Measurements from ENCODE around the gene PADI1. TPM values are rescaled to one million over a fixed set of nuclear protein-coding genes. Genes with fewer than 3 reads are reported as not detected.

Gene PADI1
- polyA plus RNA-seq, 1 donor, result not detected

- Histone ChIP-seq H3K36me3 (ENCODE audit: control insufficient read depth, insufficient read depth, low read length) (no peaks in the 10 kb centered on the region), H3K4me1 (ENCODE audit: control insufficient read depth, insufficient read depth, low read length) (peaks cover 6% of the 10 kb centered on the region), H3K9me3 (ENCODE audit: control insufficient read depth, low read depth, low read length) (no peaks in the 10 kb centered on the region), H3K4me3 (ENCODE audit: low read length) (no peak overlapping the region), H3K27me3 (ENCODE audit: control insufficient read depth, insufficient read depth, low read length) (no peaks in the 10 kb centered on the region), H3K27ac (ENCODE audit: low read length) (no peak overlapping the region)
- WGBS (ENCODE audit: insufficient coverage, low lambda C conversion rate), result no CpG with 5 or more reads among the region's 3 CpGs
- no peak for DNase-seq
Measured at GRCh38 chr1:17208546-17208945, 3.6 kb downstream of the PADI1 start.

DNA sequence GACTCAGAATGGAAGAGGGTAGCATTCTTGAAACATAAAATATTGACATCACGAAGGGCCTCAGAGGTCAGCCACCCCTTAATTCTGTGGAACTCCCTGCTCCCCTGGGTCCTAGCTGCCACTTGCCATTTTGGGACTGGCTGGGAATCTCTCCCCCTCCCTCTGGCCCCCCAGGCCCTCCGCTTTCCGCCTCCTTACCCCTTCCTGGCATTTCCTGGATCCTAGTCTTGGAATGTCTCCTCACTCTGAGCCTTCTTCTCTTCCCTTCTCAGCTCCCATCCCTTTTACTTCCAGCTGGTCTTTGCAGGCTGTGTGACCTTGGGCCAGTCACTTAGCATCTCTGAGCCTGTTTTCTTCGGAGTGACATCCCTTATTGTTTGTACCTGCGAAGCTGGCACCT is 4.5 kb downstream of the PADI1 start:
- DNase-seq, result no peak
- no peaks in the 10 kb centered on the region for H3K27me3 ChIP-seq (ENCODE audit: control insufficient read depth, insufficient read depth, low read length)
- no peak overlapping the region for H3K4me3 ChIP-seq (ENCODE audit: low read length)
- H3K4me1 ChIP-seq (ENCODE audit: control insufficient read depth, insufficient read depth, low read length), result peaks cover 6% of the 10 kb centered on the region
- H3K9me3 ChIP-seq (ENCODE audit: control insufficient read depth, low read depth, low read length), result no peaks in the 10 kb centered on the region
- H3K36me3 ChIP-seq (ENCODE audit: control insufficient read depth, insufficient read depth, low read length), result no peaks in the 10 kb centered on the region
- WGBS (ENCODE audit: insufficient coverage, low lambda C conversion rate), result 100% methylated on average over 2 of the region's 5 CpGs
- no peak overlapping the region for H3K27ac ChIP-seq (ENCODE audit: low read length)

- DNase-seq, result no peak
- no peaks in the 10 kb centered on the region for H3K36me3 ChIP-seq (ENCODE audit: control insufficient read depth, insufficient read depth, low read length)
- no peak overlapping the region for H3K27ac ChIP-seq (ENCODE audit: low read length)
- no peaks in the 10 kb centered on the region for H3K9me3 ChIP-seq (ENCODE audit: control insufficient read depth, low read depth, low read length)
- no peak overlapping the region for H3K4me3 ChIP-seq (ENCODE audit: low read length)
- peaks cover 6% of the 10 kb centered on the region for H3K4me1 ChIP-seq (ENCODE audit: control insufficient read depth, insufficient read depth, low read length)
- no peaks in the 10 kb centered on the region for H3K27me3 ChIP-seq (ENCODE audit: control insufficient read depth, insufficient read depth, low read length)
- 100% methylated on average over 1 of the region's 8 CpGs for WGBS (ENCODE audit: insufficient coverage, low lambda C conversion rate)
Measured at GRCh38 chr1:17210176-17210575, 5.2 kb downstream of the PADI1 start.

GRCh38 chr1:17211377-17211776 is 6.4 kb downstream of the PADI1 start:
- no peak overlapping the region for H3K27ac ChIP-seq (ENCODE audit: low read length)
- no peak overlapping the region for H3K4me3 ChIP-seq (ENCODE audit: low read length)
- WGBS (ENCODE audit: insufficient coverage, low lambda C conversion rate), result no CpG with 5 or more reads among the region's 5 CpGs
- H3K9me3 ChIP-seq (ENCODE audit: control insufficient read depth, low read depth, low read length), result no peaks in the 10 kb centered on the region
- peaks cover 6% of the 10 kb centered on the region for H3K4me1 ChIP-seq (ENCODE audit: control insufficient read depth, insufficient read depth, low read length)
- no peak for DNase-seq
- peaks cover 2% of the 10 kb centered on the region for H3K27me3 ChIP-seq (ENCODE audit: control insufficient read depth, insufficient read depth, low read length)
- H3K36me3 ChIP-seq (ENCODE audit: control insufficient read depth, insufficient read depth, low read length), result no peaks in the 10 kb centered on the region

DNA sequence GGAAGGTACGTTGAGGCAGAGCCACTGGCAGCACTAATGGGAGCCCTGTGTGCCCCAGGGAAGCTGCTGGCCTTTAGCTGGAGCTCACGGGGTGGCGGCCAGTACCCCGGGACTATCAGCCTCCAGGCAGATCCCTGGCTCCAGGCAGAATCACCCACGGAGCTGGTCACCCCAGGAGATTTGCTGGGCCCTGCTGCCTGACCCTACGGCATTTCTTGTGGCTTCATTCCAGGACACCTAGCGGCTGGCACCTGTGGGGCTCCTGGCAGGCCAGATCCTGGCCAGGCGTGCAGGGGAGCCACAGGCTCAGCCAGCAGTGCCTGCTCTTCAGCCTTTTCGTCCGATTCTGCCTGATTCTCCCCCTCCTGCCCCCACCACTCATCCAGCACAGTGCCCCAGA is 7.1 kb downstream of the PADI1 start:
- H3K36me3 ChIP-seq (ENCODE audit: control insufficient read depth, insufficient read depth, low read length), result no peaks in the 10 kb centered on the region
- H3K27me3 ChIP-seq (ENCODE audit: control insufficient read depth, insufficient read depth, low read length), result peaks cover 2% of the 10 kb centered on the region
- no peak overlapping the region for H3K27ac ChIP-seq (ENCODE audit: low read length)
- DNase-seq, result no peak
- peaks cover 6% of the 10 kb centered on the region for H3K4me1 ChIP-seq (ENCODE audit: control insufficient read depth, insufficient read depth, low read length)
- no CpG with 5 or more reads among the region's 10 CpGs for WGBS (ENCODE audit: insufficient coverage, low lambda C conversion rate)
- no peaks in the 10 kb centered on the region for H3K9me3 ChIP-seq (ENCODE audit: control insufficient read depth, low read depth, low read length)
- no peak overlapping the region for H3K4me3 ChIP-seq (ENCODE audit: low read length)

- Histone ChIP-seq H3K4me1 (ENCODE audit: control insufficient read depth, insufficient read depth, low read length) (peaks cover 6% of the 10 kb centered on the region), H3K27ac (ENCODE audit: low read length) (no peak overlapping the region), H3K27me3 (ENCODE audit: control insufficient read depth, insufficient read depth, low read length) (peaks cover 2% of the 10 kb centered on the region), H3K4me3 (ENCODE audit: low read length) (no peak overlapping the region), H3K9me3 (ENCODE audit: control insufficient read depth, low read depth, low read length) (no peaks in the 10 kb centered on the region), H3K36me3 (ENCODE audit: control insufficient read depth, insufficient read depth, low read length) (no peaks in the 10 kb centered on the region)
- DNase-seq, result peak; percentile 70 to 80
- 4% methylated on average over 4 of the region's 13 CpGs for WGBS (ENCODE audit: insufficient coverage, low lambda C conversion rate)
Measured at GRCh38 chr1:17212487-17213121, 7.7 kb downstream of the PADI1 start.

DNA sequence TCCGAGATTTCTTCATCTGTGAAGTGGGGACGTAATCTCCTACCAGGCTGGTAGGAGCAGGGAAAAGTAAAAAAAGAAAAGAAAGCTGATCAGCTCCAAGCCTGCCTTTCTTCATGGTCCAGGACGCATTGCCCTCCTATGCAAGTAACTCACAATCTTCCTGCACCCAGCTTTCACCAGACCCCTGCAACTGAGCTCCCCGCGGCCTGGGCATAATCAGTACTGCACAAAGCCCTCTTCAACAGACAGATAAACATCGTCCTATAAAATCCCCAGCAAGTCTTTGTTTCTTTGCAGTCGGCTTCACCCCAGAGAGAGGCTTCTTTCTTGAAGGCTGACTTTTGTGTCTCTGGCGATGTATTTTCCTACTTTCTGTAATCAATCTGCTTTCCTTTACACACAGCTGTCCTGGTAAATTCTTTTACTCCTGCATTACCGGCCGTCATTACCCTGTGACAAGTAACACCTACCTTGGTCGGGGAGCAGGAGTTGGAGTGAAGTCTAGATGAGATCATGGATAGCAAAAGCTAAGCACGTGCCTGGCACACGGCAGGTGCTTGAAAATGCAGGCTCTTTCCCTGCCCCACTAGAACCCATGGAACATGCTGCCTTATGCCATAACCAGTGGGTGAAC is 8.3 kb downstream of the PADI1 start:
- Histone ChIP-seq H3K4me3 (ENCODE audit: low read length) (no peak overlapping the region), H3K36me3 (ENCODE audit: control insufficient read depth, insufficient read depth, low read length) (no peaks in the 10 kb centered on the region), H3K4me1 (ENCODE audit: control insufficient read depth, insufficient read depth, low read length) (peaks cover 6% of the 10 kb centered on the region), H3K27ac (ENCODE audit: low read length) (no peak overlapping the region), H3K9me3 (ENCODE audit: control insufficient read depth, low read depth, low read length) (no peaks in the 10 kb centered on the region), H3K27me3 (ENCODE audit: control insufficient read depth, insufficient read depth, low read length) (peaks cover 2% of the 10 kb centered on the region)
- DNase-seq, result peak in 1 of 2 donors; percentile 16
- WGBS (ENCODE audit: insufficient coverage, low lambda C conversion rate), result no CpG with 5 or more reads among the region's 13 CpGs

DNA sequence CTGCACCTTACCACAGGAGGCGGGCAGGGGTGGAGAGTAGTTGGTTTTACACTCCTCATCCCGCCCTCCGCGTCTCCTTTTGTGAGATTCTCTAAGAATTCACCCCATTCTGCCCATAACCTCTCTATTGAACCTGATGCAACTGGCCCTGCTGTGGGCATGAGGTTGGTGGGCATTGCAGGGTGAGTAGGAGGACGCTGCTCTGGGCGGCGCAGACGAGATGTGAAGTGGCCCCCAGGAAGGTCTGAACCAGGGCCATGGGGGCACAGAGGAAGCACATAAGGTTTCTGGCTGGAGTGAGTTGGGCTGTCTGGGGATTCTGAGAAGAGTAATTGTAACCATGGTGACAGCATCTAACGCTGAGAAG is 8.8 kb downstream of the PADI1 start:
- H3K4me3 ChIP-seq (ENCODE audit: low read length), result no peak overlapping the region
- no peak overlapping the region for H3K27ac ChIP-seq (ENCODE audit: low read length)
- peaks cover 5% of the 10 kb centered on the region for H3K27me3 ChIP-seq (ENCODE audit: control insufficient read depth, insufficient read depth, low read length)
- H3K9me3 ChIP-seq (ENCODE audit: control insufficient read depth, low read depth, low read length), result no peaks in the 10 kb centered on the region
- H3K4me1 ChIP-seq (ENCODE audit: control insufficient read depth, insufficient read depth, low read length), result peaks cover 6% of the 10 kb centered on the region
- no peaks in the 10 kb centered on the region for H3K36me3 ChIP-seq (ENCODE audit: control insufficient read depth, insufficient read depth, low read length)
- DNase-seq, result no peak
- no CpG with 5 or more reads among the region's 9 CpGs for WGBS (ENCODE audit: insufficient coverage, low lambda C conversion rate)

- H3K9me3 ChIP-seq (ENCODE audit: control insufficient read depth, low read depth, low read length), result no peaks in the 10 kb centered on the region
- H3K27me3 ChIP-seq (ENCODE audit: control insufficient read depth, insufficient read depth, low read length), result peaks cover 6% of the 10 kb centered on the region
- WGBS (ENCODE audit: insufficient coverage, low lambda C conversion rate), result 0% methylated on average over 1 of the region's 5 CpGs
Measured at GRCh38 chr1:17214876-17215544, 10.1 kb downstream of the PADI1 start.

DNA sequence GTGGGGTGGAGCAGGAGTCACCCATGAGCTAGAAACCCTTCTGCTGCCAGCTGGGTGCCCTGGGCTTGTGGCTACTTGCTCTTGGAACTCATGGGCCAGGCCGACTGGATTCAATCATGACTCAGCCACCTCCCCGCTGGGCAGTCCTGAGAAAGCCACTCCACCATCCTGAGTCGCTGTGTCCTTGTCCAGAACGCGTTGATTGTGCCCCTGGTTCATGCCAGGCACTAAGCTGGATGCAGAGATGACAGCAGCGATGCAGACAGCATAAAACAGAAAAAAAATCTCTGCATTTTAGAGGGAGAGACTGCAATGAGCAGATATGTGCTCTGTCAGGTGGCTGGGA is 10.6 kb downstream of the PADI1 start:
- Histone ChIP-seq H3K4me3 (ENCODE audit: low read length) (no peak overlapping the region), H3K27me3 (ENCODE audit: control insufficient read depth, insufficient read depth, low read length) (peaks cover 6% of the 10 kb centered on the region), H3K27ac (ENCODE audit: low read length) (no peak overlapping the region), H3K36me3 (ENCODE audit: control insufficient read depth, insufficient read depth, low read length) (no peaks in the 10 kb centered on the region), H3K9me3 (ENCODE audit: control insufficient read depth, low read depth, low read length) (no peaks in the 10 kb centered on the region), H3K4me1 (ENCODE audit: control insufficient read depth, insufficient read depth, low read length) (peaks cover 6% of the 10 kb centered on the region)
- DNase-seq, result no peak
- no CpG with 5 or more reads among the region's 6 CpGs for WGBS (ENCODE audit: insufficient coverage, low lambda C conversion rate)

More at GRCh38 chr1:17214876-17215544, 10.1 kb downstream of the PADI1 start:
- Histone ChIP-seq H3K4me1 (ENCODE audit: control insufficient read depth, insufficient read depth, low read length) (peaks cover 6% of the 10 kb centered on the region), H3K27ac (ENCODE audit: low read length) (no peak overlapping the region), H3K36me3 (ENCODE audit: control insufficient read depth, insufficient read depth, low read length) (no peaks in the 10 kb centered on the region), H3K4me3 (ENCODE audit: low read length) (no peak overlapping the region)
- DNase-seq, result no peak
